HEK293 (cell line): ENCODE data around the gene TRAM2.

Experiments used
- CTCF ChIA-PET: fragments of 350-600 bp; formaldehyde crosslinking; extraction: SDS; loops from one replicate; lab custom pipeline; 2021; ENCODE audit warnings: antibody characterized with exemption; lab: Yijun Ruan, JAX
- POLR2A ChIA-PET: fragments of 300-600 bp; formaldehyde crosslinking; extraction: SDS; loops from one replicate; lab custom pipeline; 2020; ENCODE audit warnings: antibody characterized with exemption, inconsistent platforms; lab: Yijun Ruan, JAX
- H3K27ac ChIP-seq: fragments of 200-500 bp; sonication (Bioruptor generic); 2 replicates; pipeline ENCODE4 v1.5.1; 2014; ENCODE audit warnings: low read depth, low read length, control low read depth, inconsistent platforms; ENCODE audit errors: extremely low read depth
- H3K36me3 ChIP-seq, 2 experiments: fragments of 200-500 bp in 1 of 2; sonication (Bioruptor generic) in 1 of 2; 1 replicate in 1 of 2; 2 replicates in 1 of 2; pipeline ENCODE4 v1.5.1; 2014 to 2017; ENCODE audit warnings: inconsistent platforms in 2 of 2, low read length in 2 of 2; ENCODE audit not compliant: control insufficient read depth in 2 of 2, insufficient read depth in 1 of 2
- H3K4me1 ChIP-seq: fragments of 200-500 bp; sonication (Bioruptor generic); 2 replicates; pipeline ENCODE4 v1.5.1; 2014; ENCODE audit warnings: mild to moderate bottlenecking, low read length, inconsistent platforms; ENCODE audit not compliant: control insufficient read depth, insufficient read depth
- H3K4me3 ChIP-seq: 2 replicates; pipeline ENCODE4 v1.5.1; 2011; ENCODE audit warnings: low read depth, mild to moderate bottlenecking, control low read depth, low read length, moderate library complexity
- H3K9me3 ChIP-seq: fragments of 200-500 bp; sonication (Bioruptor generic); 2 replicates; pipeline ENCODE4 v1.5.1; 2014; ENCODE audit warnings: low read depth, low read length, inconsistent platforms; ENCODE audit not compliant: control insufficient read depth, insufficient read depth
- KLF8 ChIP-seq: fragments of 450-650 bp; formaldehyde crosslinking; IDR thresholded peaks from 2 replicates; pipeline ENCODE4 v1.5.1; 2016; ENCODE audit warnings: missing biosample characterization, missing genetic modification characterization
- OVOL3 ChIP-seq: fragments of 450-650 bp; formaldehyde crosslinking; IDR thresholded peaks from 2 replicates; pipeline ENCODE4 v1.5.1; 2016; ENCODE audit warnings: missing biosample characterization, missing genetic modification characterization
- RBAK ChIP-seq: fragments of 450-650 bp; formaldehyde crosslinking; IDR thresholded peaks from 2 replicates; pipeline ENCODE4 v1.5.1; 2016; ENCODE audit warnings: missing biosample characterization, missing genetic modification characterization
- SP3 ChIP-seq: fragments of 450-650 bp; formaldehyde crosslinking; IDR thresholded peaks from 2 replicates; pipeline ENCODE4 v1.5.1; 2016; ENCODE audit warnings: missing biosample characterization, missing genetic modification characterization
- ZEB2 ChIP-seq: fragments of 450-650 bp; formaldehyde crosslinking; IDR thresholded peaks from 2 replicates; pipeline ENCODE4 v1.5.1; 2016; ENCODE audit warnings: missing biosample characterization, missing genetic modification characterization
- ZNF202 ChIP-seq: fragments of 450-650 bp; formaldehyde crosslinking; IDR thresholded peaks from 2 replicates; pipeline ENCODE4 v1.5.1; 2016; ENCODE audit warnings: missing biosample characterization, missing genetic modification characterization, borderline replicate concordance
- ZNF266 ChIP-seq: fragments of 450-650 bp; formaldehyde crosslinking; IDR thresholded peaks from 2 replicates; pipeline ENCODE4 v1.5.1; 2016; ENCODE audit warnings: missing biosample characterization, missing genetic modification characterization, low read depth
- ZNF37A ChIP-seq: fragments of 450-650 bp; IDR thresholded peaks from 2 replicates; pipeline ENCODE4 v1.5.1; 2018; ENCODE audit warnings: missing biosample characterization, missing genetic modification characterization
- ZNF404 ChIP-seq: fragments of 450-650 bp; formaldehyde crosslinking; IDR thresholded peaks from 2 replicates; pipeline ENCODE4 v1.5.1; 2017; ENCODE audit warnings: missing biosample characterization, missing genetic modification characterization
- ZNF555 ChIP-seq: fragments of 450-650 bp; formaldehyde crosslinking; conservative IDR thresholded peaks from 2 replicates; pipeline ENCODE4 v1.5.1; 2017; ENCODE audit warnings: missing biosample characterization, mild to moderate bottlenecking, missing genetic modification characterization, inconsistent platforms
- ZNF561 ChIP-seq: fragments of 450-650 bp; IDR thresholded peaks from 2 replicates; pipeline ENCODE4 v1.5.1; 2018; ENCODE audit warnings: missing biosample characterization, missing genetic modification characterization, borderline replicate concordance
- ZNF621 ChIP-seq: fragments of 450-650 bp; formaldehyde crosslinking; IDR thresholded peaks from 2 replicates; pipeline ENCODE4 v1.5.1; 2017; ENCODE audit warnings: missing biosample characterization, missing genetic modification characterization
- ZNF664 ChIP-seq: fragments of 450-650 bp; formaldehyde crosslinking; IDR thresholded peaks from 2 replicates; pipeline ENCODE4 v1.5.1; 2016; ENCODE audit warnings: missing biosample characterization, missing genetic modification characterization
- ZNF837 ChIP-seq: fragments of 450-650 bp; formaldehyde crosslinking; IDR thresholded peaks from 2 replicates; pipeline ENCODE4 v1.5.1; 2016; ENCODE audit warnings: missing biosample characterization, missing genetic modification characterization
- ZSCAN23 ChIP-seq: fragments of 450-650 bp; formaldehyde crosslinking; IDR thresholded peaks from 2 replicates; pipeline ENCODE4 v1.5.1; 2016; ENCODE audit warnings: missing biosample characterization, missing genetic modification characterization
- TF ChIP-seq, protein P1 (sequence below): fragments of 450-650 bp; formaldehyde crosslinking; IDR thresholded peaks from 2 replicates; pipeline ENCODE4; 2016; ENCODE audit warnings: missing biosample characterization, missing genetic modification characterization
- TF ChIP-seq, protein P2 (sequence below): fragments of 450-650 bp; formaldehyde crosslinking; conservative IDR thresholded peaks from 2 replicates; pipeline ENCODE4 v1.5.1; 2016; ENCODE audit warnings: low read depth, missing biosample characterization, missing genetic modification characterization
- TF ChIP-seq, protein P3 (sequence below): fragments of 450-650 bp; formaldehyde crosslinking; IDR thresholded peaks from 2 replicates; pipeline ENCODE4 v1.5.1; 2016; ENCODE audit warnings: missing biosample characterization, missing genetic modification characterization, low read depth
- TF ChIP-seq, protein P4 (sequence below): fragments of 450-650 bp; formaldehyde crosslinking; IDR thresholded peaks from 2 replicates; pipeline ENCODE4 v1.5.1; 2016; ENCODE audit warnings: missing biosample characterization, missing genetic modification characterization, borderline replicate concordance
- TF ChIP-seq, protein P5 (sequence below): fragments of 450-650 bp; formaldehyde crosslinking; IDR thresholded peaks from 2 replicates; pipeline ENCODE4 v1.5.1; 2017; ENCODE audit warnings: missing biosample characterization, missing genetic modification characterization

TRAM2 gene

DNA sequence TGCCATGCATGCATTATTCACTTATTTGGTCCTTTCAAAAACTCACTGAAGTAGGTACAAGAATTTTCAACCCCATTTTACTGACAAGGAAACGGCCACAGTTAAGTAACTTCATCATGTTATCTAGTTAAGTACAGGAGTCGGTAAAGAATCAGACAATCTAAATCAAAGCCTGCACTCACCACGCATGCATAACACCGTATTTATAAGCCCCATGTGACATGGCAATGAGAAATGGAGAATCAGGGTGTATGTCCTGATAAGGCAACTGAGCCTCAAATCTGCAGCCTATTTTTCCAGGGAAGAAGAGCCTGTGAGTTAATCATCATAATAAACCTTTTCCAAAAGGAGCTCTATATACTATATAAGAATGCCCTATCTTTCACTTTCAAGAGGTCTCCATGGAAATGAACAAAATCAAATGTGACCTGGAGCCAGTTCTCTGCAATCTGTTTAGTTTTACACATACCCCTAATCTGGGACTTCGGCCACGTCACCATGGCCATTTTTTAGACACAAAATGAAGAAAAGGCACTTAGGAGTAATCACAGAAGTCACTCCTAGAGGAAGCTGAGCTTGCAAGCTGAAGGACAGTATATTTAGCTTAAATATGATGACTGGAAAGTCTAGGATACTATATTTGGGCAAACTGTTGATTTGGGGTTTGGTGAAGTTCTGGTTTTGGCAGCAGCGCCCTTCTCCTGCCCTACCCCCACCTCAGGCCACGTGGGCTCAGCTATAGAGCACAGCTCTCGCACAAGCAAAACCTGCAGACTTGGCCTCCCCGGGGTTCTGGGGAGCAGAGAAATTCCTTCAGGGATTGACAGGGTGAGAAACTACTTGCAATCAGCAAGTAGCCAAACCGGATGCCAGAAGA is 19.2 kb downstream of the TRAM2 start:
- ChIA-PET CTCF (interaction anchor here (0.5 to 1.4 kb wide), 4 partner anchors 20 to 753 kb away, joined by 3 to 5 read pairs (median 4); no protein-coding TSS in a partner anchor), POLR2A (no interaction called here)
- no peak overlapping the region for H3K4me3 ChIP-seq
- no peaks in the 10 kb centered on the region for H3K36me3 ChIP-seq
- TF ChIP-seq RBAK (tag by site-specific recombination) (no peak), ZNF664 (no peak), ZNF621 (no peak), ZNF404 (tag by site-specific recombination) (no peak), ZEB2 (tag by site-specific recombination) (no peak), ZNF837 (tag by site-specific recombination) (no peak), ZNF266 (tag by site-specific recombination) (no peak), SP3 (tag by site-specific recombination) (no peak), KLF8 (no peak), ZNF561 (tag by site-specific recombination) (no peak), ZSCAN23 (no peak), ZNF37A (tag by site-specific recombination) (no peak), ZNF555 (tag by site-specific recombination) (no peak), ZNF202 (tag by site-specific recombination) (no peak), OVOL3 (no peak)
- TF ChIP-seq, protein P1, sequence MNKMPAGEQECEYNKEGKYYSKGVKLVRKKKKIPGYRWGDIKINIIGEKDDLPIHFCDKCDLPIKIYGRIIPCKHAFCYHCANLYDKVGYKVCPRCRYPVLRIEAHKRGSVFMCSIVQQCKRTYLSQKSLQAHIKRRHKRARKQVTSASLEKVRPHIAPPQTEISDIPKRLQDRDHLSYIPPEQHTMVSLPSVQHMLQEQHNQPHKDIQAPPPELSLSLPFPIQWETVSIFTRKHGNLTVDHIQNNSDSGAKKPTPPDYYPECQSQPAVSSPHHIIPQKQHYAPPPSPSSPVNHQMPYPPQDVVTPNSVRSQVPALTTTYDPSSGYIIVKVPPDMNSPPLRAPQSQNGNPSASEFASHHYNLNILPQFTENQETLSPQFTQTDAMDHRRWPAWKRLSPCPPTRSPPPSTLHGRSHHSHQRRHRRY (tag by site-specific recombination) = no peak
- TF ChIP-seq, protein P2, sequence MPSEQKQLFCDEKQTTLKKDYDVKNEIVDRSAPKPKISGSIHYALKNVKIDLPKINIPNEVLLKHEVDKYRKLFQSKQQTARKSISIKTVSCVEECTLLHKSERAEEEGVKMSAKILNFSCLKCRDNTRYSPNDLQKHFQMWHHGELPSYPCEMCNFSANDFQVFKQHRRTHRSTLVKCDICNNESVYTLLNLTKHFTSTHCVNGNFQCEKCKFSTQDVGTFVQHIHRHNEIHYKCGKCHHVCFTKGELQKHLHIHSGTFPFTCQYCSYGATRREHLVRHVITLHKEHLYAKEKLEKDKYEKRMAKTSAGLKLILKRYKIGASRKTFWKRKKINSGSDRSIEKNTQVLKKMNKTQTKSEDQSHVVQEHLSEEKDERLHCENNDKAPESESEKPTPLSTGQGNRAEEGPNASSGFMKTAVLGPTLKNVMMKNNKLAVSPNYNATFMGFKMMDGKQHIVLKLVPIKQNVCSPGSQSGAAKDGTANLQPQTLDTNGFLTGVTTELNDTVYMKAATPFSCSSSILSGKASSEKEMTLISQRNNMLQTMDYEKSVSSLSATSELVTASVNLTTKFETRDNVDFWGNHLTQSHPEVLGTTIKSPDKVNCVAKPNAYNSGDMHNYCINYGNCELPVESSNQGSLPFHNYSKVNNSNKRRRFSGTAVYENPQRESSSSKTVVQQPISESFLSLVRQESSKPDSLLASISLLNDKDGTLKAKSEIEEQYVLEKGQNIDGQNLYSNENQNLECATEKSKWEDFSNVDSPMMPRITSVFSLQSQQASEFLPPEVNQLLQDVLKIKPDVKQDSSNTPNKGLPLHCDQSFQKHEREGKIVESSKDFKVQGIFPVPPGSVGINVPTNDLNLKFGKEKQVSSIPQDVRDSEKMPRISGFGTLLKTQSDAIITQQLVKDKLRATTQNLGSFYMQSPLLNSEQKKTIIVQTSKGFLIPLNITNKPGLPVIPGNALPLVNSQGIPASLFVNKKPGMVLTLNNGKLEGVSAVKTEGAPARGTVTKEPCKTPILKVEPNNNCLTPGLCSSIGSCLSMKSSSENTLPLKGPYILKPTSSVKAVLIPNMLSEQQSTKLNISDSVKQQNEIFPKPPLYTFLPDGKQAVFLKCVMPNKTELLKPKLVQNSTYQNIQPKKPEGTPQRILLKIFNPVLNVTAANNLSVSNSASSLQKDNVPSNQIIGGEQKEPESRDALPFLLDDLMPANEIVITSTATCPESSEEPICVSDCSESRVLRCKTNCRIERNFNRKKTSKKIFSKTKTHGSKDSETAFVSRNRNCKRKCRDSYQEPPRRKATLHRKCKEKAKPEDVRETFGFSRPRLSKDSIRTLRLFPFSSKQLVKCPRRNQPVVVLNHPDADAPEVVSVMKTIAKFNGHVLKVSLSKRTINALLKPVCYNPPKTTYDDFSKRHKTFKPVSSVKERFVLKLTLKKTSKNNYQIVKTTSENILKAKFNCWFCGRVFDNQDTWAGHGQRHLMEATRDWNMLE (tag by site-specific recombination) = no peak
- TF ChIP-seq, protein P3, sequence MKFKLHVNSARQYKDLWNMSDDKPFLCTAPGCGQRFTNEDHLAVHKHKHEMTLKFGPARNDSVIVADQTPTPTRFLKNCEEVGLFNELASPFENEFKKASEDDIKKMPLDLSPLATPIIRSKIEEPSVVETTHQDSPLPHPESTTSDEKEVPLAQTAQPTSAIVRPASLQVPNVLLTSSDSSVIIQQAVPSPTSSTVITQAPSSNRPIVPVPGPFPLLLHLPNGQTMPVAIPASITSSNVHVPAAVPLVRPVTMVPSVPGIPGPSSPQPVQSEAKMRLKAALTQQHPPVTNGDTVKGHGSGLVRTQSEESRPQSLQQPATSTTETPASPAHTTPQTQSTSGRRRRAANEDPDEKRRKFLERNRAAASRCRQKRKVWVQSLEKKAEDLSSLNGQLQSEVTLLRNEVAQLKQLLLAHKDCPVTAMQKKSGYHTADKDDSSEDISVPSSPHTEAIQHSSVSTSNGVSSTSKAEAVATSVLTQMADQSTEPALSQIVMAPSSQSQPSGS = no peak
- TF ChIP-seq, protein P4, sequence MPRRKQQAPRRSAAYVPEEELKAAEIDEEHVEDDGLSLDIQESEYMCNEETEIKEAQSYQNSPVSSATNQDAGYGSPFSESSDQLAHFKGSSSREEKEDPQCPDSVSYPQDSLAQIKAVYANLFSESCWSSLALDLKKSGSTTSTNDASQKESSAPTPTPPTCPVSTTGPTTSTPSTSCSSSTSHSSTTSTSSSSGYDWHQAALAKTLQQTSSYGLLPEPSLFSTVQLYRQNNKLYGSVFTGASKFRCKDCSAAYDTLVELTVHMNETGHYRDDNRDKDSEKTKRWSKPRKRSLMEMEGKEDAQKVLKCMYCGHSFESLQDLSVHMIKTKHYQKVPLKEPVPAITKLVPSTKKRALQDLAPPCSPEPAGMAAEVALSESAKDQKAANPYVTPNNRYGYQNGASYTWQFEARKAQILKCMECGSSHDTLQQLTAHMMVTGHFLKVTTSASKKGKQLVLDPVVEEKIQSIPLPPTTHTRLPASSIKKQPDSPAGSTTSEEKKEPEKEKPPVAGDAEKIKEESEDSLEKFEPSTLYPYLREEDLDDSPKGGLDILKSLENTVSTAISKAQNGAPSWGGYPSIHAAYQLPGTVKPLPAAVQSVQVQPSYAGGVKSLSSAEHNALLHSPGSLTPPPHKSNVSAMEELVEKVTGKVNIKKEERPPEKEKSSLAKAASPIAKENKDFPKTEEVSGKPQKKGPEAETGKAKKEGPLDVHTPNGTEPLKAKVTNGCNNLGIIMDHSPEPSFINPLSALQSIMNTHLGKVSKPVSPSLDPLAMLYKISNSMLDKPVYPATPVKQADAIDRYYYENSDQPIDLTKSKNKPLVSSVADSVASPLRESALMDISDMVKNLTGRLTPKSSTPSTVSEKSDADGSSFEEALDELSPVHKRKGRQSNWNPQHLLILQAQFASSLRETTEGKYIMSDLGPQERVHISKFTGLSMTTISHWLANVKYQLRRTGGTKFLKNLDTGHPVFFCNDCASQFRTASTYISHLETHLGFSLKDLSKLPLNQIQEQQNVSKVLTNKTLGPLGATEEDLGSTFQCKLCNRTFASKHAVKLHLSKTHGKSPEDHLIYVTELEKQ = no peak
- TF ChIP-seq, protein P5, sequence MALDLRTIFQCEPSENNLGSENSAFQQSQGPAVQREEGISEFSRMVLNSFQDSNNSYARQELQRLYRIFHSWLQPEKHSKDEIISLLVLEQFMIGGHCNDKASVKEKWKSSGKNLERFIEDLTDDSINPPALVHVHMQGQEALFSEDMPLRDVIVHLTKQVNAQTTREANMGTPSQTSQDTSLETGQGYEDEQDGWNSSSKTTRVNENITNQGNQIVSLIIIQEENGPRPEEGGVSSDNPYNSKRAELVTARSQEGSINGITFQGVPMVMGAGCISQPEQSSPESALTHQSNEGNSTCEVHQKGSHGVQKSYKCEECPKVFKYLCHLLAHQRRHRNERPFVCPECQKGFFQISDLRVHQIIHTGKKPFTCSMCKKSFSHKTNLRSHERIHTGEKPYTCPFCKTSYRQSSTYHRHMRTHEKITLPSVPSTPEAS = no peak
- H3K4me1 ChIP-seq = no peaks in the 10 kb centered on the region
- H3K27ac ChIP-seq = no peak overlapping the region
- H3K9me3 ChIP-seq = no peaks in the 10 kb centered on the region
